H1 (cell line): ENCODE measurements around the gene EXT2. TPM values are rescaled to one million over a fixed set of nuclear protein-coding genes. Genes with fewer than 3 reads are reported as not detected.

Source experiments
- CTBP2 ChIP-seq: IDR thresholded peaks from 2 replicates; pipeline ENCODE4 v1.7.0; 2011; ENCODE audit warnings: borderline replicate concordance, mild to moderate bottlenecking, moderate library complexity, mixed read lengths, low read length; ENCODE audit not compliant: insufficient read depth, insufficient read length
- GTF2F1 ChIP-seq: IDR thresholded peaks from 2 replicates; pipeline ENCODE4 v1.6.1; 2012; ENCODE audit warnings: low read depth, low read length, improper control_type of control experiment, borderline replicate concordance
- HDAC6 ChIP-seq: IDR thresholded peaks from one replicate; pipeline ENCODE4 v1.7.1; 2012; ENCODE audit warnings: low read depth, mild to moderate bottlenecking, inconsistent platforms, low read length, moderate library complexity
- KDM4A ChIP-seq: IDR thresholded peaks from one replicate; pipeline ENCODE4 v1.7.1; 2012; ENCODE audit warnings: low read depth, mild to moderate bottlenecking, moderate library complexity, low read length, inconsistent platforms; ENCODE audit not compliant: severe bottlenecking
- NRF1 ChIP-seq: IDR thresholded peaks from 2 replicates; pipeline ENCODE4 v1.6.1; 2011; ENCODE audit warnings: mild to moderate bottlenecking, low read depth, low read length, improper control_type of control experiment
- POLR2AphosphoS5 ChIP-seq: IDR thresholded peaks from 2 replicates; pipeline ENCODE4 v1.6.1; 2011; ENCODE audit warnings: low read depth, low read length
- SP2 ChIP-seq: IDR thresholded peaks from 2 replicates; pipeline ENCODE4 v1.6.1; 2012; ENCODE audit warnings: mild to moderate bottlenecking, low read length, inconsistent platforms
- TBP ChIP-seq: IDR thresholded peaks from 2 replicates; pipeline ENCODE4 v1.6.1; 2011; ENCODE audit warnings: low read depth, low read length, improper control_type of control experiment
- TEAD4 ChIP-seq: IDR thresholded peaks from 2 replicates; pipeline ENCODE4 v1.6.1; 2012; ENCODE audit warnings: low read depth, low read length, inconsistent platforms, mixed read lengths
- polyA plus RNA-seq, 7 experiments: library from polyadenylated mRNA; depleted of rRNA in 3 of 7; stranded (reverse) in 5 of 7; unstranded in 2 of 7; fragments of >200 nt in 5 of 7; fragments of 200-250 nt in 2 of 7; gene quantifications; 1 replicate in 5 of 7; 2 replicates in 1 of 7; 4 replicates in 1 of 7; pipeline versions ENCODE4 v1.2.1 to v1.2.3, GENCODE V29; 2011 to 2013; ENCODE audit warnings: missing spikeins in 2 of 7, mixed read lengths in 2 of 7
- total RNA-seq: library from RNA; stranded (reverse); fragmentation: NEBNext Ultra II Directional; extraction: Animal tissue kit (Norgen Biotek cat#: 25700); gene quantifications from 2 replicates; pipeline ENCODE4 v1.2.1, GENCODE V29; 2021
- TF ChIP-seq, protein P1 (sequence below): fragments of 300-600 bp; sonication (generic); IDR thresholded peaks from 2 replicates; pipeline ENCODE4 v1.7.1; 2012; ENCODE audit warnings: low read length, moderate library complexity, mild to moderate bottlenecking, inconsistent platforms; ENCODE audit not compliant: insufficient replicate concordance
- TF ChIP-seq, protein P2 (sequence below): IDR thresholded peaks from 2 replicates; pipeline ENCODE4 v1.6.1; 2012; ENCODE audit warnings: inconsistent platforms

Gene EXT2
- total and polyA plus RNA-seq, 2 of the 8 experiments (the other 6 are each of a cell fraction or from before 2014, with no cell fraction given): 29.8 to 42.8 TPM

DNA sequence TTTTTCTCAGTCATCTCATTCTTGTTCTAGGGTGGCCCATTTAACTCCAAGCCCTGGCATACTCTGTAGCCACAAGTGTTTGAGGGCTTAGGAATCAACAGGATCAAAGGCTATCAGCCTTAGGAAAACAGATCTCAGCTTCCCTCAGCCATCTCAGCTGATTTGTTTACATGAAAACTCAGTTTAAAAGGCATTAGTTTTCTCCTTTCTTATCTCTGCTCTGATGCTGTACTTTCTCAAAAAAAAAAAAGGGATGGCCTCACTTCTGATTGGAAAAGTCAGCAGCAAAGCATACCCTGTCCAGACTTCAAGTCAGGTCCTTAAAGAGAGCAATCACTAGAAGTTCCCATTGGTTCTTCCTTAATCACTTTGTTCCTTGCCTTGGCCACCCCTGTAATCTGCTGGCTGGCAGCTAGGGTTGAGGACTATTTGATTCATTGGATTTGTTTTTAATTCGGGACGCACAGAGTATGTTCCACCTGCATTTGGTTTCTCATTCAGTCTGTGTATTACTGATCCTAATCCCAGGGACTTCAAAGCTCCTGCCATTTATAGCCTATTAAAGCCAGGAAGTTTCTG lies 102.8 kb downstream of the EXT2 start (continued):
- TF ChIP-seq, protein P1, sequence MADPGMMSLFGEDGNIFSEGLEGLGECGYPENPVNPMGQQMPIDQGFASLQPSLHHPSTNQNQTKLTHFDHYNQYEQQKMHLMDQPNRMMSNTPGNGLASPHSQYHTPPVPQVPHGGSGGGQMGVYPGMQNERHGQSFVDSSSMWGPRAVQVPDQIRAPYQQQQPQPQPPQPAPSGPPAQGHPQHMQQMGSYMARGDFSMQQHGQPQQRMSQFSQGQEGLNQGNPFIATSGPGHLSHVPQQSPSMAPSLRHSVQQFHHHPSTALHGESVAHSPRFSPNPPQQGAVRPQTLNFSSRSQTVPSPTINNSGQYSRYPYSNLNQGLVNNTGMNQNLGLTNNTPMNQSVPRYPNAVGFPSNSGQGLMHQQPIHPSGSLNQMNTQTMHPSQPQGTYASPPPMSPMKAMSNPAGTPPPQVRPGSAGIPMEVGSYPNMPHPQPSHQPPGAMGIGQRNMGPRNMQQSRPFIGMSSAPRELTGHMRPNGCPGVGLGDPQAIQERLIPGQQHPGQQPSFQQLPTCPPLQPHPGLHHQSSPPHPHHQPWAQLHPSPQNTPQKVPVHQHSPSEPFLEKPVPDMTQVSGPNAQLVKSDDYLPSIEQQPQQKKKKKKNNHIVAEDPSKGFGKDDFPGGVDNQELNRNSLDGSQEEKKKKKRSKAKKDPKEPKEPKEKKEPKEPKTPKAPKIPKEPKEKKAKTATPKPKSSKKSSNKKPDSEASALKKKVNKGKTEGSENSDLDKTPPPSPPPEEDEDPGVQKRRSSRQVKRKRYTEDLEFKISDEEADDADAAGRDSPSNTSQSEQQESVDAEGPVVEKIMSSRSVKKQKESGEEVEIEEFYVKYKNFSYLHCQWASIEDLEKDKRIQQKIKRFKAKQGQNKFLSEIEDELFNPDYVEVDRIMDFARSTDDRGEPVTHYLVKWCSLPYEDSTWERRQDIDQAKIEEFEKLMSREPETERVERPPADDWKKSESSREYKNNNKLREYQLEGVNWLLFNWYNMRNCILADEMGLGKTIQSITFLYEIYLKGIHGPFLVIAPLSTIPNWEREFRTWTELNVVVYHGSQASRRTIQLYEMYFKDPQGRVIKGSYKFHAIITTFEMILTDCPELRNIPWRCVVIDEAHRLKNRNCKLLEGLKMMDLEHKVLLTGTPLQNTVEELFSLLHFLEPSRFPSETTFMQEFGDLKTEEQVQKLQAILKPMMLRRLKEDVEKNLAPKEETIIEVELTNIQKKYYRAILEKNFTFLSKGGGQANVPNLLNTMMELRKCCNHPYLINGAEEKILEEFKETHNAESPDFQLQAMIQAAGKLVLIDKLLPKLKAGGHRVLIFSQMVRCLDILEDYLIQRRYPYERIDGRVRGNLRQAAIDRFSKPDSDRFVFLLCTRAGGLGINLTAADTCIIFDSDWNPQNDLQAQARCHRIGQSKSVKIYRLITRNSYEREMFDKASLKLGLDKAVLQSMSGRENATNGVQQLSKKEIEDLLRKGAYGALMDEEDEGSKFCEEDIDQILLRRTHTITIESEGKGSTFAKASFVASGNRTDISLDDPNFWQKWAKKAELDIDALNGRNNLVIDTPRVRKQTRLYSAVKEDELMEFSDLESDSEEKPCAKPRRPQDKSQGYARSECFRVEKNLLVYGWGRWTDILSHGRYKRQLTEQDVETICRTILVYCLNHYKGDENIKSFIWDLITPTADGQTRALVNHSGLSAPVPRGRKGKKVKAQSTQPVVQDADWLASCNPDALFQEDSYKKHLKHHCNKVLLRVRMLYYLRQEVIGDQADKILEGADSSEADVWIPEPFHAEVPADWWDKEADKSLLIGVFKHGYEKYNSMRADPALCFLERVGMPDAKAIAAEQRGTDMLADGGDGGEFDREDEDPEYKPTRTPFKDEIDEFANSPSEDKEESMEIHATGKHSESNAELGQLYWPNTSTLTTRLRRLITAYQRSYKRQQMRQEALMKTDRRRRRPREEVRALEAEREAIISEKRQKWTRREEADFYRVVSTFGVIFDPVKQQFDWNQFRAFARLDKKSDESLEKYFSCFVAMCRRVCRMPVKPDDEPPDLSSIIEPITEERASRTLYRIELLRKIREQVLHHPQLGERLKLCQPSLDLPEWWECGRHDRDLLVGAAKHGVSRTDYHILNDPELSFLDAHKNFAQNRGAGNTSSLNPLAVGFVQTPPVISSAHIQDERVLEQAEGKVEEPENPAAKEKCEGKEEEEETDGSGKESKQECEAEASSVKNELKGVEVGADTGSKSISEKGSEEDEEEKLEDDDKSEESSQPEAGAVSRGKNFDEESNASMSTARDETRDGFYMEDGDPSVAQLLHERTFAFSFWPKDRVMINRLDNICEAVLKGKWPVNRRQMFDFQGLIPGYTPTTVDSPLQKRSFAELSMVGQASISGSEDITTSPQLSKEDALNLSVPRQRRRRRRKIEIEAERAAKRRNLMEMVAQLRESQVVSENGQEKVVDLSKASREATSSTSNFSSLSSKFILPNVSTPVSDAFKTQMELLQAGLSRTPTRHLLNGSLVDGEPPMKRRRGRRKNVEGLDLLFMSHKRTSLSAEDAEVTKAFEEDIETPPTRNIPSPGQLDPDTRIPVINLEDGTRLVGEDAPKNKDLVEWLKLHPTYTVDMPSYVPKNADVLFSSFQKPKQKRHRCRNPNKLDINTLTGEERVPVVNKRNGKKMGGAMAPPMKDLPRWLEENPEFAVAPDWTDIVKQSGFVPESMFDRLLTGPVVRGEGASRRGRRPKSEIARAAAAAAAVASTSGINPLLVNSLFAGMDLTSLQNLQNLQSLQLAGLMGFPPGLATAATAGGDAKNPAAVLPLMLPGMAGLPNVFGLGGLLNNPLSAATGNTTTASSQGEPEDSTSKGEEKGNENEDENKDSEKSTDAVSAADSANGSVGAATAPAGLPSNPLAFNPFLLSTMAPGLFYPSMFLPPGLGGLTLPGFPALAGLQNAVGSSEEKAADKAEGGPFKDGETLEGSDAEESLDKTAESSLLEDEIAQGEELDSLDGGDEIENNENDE: no peak
- TF ChIP-seq NRF1: no peak
- TF ChIP-seq GTF2F1: no peak
- TF ChIP-seq, protein P2, sequence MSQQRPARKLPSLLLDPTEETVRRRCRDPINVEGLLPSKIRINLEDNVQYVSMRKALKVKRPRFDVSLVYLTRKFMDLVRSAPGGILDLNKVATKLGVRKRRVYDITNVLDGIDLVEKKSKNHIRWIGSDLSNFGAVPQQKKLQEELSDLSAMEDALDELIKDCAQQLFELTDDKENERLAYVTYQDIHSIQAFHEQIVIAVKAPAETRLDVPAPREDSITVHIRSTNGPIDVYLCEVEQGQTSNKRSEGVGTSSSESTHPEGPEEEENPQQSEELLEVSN: no peak
- no peak for TF ChIP-seq CTBP2
- no peak for TF ChIP-seq SP2
- no peak for TF ChIP-seq KDM4A
- no peak for TF ChIP-seq TBP
- TF ChIP-seq TEAD4: no peak
- no peak for TF ChIP-seq POLR2AphosphoS5
- no peak for TF ChIP-seq HDAC6
